ENCODE results near the gene AGBL1. TPM values are rescaled to one million over a fixed set of nuclear protein-coding genes. Genes with fewer than 3 reads are reported as not detected.

The AGBL1 gene
- total and polyA plus RNA-seq, 2 experiments from 2014 or later, result 0.03 TPM; not detected in 1

GRCh38 chr15:86432861-86433260, 353.2 kb downstream of the AGBL1 start:
- H3K4me2 ChIP-seq, result no peak overlapping the region
- H3K4me3 ChIP-seq, result no peak overlapping the region
- no peaks in the 10 kb centered on the region for H3K36me3 ChIP-seq (ENCODE audit: insufficient read depth)
- H2AFZ ChIP-seq, result no peak overlapping the region
- H3K27me3 ChIP-seq (ENCODE audit: insufficient read depth), result no peaks in the 10 kb centered on the region
- Mint-ChIP-seq H3K36me3 (ENCODE audit: low read depth) (no peaks in the 10 kb centered on the region), H3K9me3 (no peaks in the 10 kb centered on the region), H3K4me1 (no peaks in the 10 kb centered on the region), H3K27me3 (ENCODE audit: insufficient read depth, low read depth, poor library complexity) (peaks cover 2% of the 10 kb centered on the region), H3K27ac (no peak overlapping the region), H3K4me3 (no peak overlapping the region)
- H4K20me1 ChIP-seq (replicated peaks; ENCODE audit: insufficient read depth), result no peaks in the 10 kb centered on the region
- DNase-seq (ENCODE audit: low spot score) (no peak), ATAC-seq (no peak)
- no peaks in the 10 kb centered on the region for H3K4me1 ChIP-seq (ENCODE audit: insufficient read depth)
- H3K79me2 ChIP-seq (replicated peaks; ENCODE audit: insufficient read depth), result no peaks in the 10 kb centered on the region
- H3K27ac ChIP-seq (ENCODE audit: low read depth), result no peak overlapping the region
- 0 out of 2 replicates have a peak, but pooled peaks cover 10% of the 10 kb centered on the region for H3K9me2 ChIP-seq (ENCODE audit: insufficient read depth)
- TF ChIP-seq ZNF114 (CRISPR knock-in tag; IDR thresholded peaks at IDR 0.05), result no peak
- TF ChIP-seq POLR2AphosphoS5 (IDR thresholded peaks at IDR 0.05; ENCODE audit: low read depth), result no peak
- TF ChIP-seq STAT1 (IDR thresholded peaks at IDR 0.05; ENCODE audit: unreplicated experiment), result no peak
- no peak for TF ChIP-seq NANOG (IDR thresholded peaks at IDR 0.05; ENCODE audit: borderline replicate concordance)
- TF ChIP-seq, protein P1, sequence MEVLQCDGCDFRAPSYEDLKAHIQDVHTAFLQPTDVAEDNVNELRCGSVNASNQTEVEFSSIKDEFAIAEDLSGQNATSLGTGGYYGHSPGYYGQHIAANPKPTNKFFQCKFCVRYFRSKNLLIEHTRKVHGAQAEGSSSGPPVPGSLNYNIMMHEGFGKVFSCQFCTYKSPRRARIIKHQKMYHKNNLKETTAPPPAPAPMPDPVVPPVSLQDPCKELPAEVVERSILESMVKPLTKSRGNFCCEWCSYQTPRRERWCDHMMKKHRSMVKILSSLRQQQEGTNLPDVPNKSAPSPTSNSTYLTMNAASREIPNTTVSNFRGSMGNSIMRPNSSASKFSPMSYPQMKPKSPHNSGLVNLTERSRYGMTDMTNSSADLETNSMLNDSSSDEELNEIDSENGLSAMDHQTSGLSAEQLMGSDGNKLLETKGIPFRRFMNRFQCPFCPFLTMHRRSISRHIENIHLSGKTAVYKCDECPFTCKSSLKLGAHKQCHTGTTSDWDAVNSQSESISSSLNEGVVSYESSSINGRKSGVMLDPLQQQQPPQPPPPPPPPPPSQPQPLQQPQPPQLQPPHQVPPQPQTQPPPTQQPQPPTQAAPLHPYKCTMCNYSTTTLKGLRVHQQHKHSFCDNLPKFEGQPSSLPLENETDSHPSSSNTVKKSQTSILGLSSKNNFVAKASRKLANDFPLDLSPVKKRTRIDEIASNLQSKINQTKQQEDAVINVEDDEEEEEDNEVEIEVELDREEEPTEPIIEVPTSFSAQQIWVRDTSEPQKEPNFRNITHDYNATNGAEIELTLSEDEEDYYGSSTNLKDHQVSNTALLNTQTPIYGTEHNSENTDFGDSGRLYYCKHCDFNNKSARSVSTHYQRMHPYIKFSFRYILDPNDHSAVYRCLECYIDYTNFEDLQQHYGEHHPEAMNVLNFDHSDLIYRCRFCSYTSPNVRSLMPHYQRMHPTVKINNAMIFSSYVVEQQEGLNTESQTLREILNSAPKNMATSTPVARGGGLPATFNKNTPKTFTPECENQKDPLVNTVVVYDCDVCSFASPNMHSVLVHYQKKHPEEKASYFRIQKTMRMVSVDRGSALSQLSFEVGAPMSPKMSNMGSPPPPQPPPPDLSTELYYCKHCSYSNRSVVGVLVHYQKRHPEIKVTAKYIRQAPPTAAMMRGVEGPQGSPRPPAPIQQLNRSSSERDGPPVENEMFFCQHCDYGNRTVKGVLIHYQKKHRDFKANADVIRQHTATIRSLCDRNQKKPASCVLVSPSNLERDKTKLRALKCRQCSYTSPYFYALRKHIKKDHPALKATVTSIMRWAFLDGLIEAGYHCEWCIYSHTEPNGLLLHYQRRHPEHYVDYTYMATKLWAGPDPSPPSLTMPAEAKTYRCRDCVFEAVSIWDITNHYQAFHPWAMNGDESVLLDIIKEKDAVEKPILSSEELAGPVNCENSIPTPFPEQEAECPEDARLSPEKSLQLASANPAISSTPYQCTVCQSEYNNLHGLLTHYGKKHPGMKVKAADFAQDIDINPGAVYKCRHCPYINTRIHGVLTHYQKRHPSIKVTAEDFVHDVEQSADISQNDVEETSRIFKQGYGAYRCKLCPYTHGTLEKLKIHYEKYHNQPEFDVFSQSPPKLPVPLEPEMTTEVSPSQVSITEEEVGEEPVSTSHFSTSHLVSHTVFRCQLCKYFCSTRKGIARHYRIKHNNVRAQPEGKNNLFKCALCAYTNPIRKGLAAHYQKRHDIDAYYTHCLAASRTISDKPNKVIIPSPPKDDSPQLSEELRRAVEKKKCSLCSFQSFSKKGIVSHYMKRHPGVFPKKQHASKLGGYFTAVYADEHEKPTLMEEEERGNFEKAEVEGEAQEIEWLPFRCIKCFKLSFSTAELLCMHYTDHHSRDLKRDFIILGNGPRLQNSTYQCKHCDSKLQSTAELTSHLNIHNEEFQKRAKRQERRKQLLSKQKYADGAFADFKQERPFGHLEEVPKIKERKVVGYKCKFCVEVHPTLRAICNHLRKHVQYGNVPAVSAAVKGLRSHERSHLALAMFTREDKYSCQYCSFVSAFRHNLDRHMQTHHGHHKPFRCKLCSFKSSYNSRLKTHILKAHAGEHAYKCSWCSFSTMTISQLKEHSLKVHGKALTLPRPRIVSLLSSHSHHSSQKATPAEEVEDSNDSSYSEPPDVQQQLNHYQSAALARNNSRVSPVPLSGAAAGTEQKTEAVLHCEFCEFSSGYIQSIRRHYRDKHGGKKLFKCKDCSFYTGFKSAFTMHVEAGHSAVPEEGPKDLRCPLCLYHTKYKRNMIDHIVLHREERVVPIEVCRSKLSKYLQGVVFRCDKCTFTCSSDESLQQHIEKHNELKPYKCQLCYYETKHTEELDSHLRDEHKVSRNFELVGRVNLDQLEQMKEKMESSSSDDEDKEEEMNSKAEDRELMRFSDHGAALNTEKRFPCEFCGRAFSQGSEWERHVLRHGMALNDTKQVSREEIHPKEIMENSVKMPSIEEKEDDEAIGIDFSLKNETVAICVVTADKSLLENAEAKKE (CRISPR knock-in tag; IDR thresholded peaks at IDR 0.05), result no peak
- no peak for TF ChIP-seq ETS1 (IDR thresholded peaks at IDR 0.05)
- TF ChIP-seq EZH2phosphoT487 (IDR thresholded peaks at IDR 0.05; ENCODE audit: unreplicated experiment), result no peak
- no peak for TF ChIP-seq ZNF331 (CRISPR knock-in tag; IDR thresholded peaks at IDR 0.05; ENCODE audit: low read depth)
- TF ChIP-seq, protein P2, sequence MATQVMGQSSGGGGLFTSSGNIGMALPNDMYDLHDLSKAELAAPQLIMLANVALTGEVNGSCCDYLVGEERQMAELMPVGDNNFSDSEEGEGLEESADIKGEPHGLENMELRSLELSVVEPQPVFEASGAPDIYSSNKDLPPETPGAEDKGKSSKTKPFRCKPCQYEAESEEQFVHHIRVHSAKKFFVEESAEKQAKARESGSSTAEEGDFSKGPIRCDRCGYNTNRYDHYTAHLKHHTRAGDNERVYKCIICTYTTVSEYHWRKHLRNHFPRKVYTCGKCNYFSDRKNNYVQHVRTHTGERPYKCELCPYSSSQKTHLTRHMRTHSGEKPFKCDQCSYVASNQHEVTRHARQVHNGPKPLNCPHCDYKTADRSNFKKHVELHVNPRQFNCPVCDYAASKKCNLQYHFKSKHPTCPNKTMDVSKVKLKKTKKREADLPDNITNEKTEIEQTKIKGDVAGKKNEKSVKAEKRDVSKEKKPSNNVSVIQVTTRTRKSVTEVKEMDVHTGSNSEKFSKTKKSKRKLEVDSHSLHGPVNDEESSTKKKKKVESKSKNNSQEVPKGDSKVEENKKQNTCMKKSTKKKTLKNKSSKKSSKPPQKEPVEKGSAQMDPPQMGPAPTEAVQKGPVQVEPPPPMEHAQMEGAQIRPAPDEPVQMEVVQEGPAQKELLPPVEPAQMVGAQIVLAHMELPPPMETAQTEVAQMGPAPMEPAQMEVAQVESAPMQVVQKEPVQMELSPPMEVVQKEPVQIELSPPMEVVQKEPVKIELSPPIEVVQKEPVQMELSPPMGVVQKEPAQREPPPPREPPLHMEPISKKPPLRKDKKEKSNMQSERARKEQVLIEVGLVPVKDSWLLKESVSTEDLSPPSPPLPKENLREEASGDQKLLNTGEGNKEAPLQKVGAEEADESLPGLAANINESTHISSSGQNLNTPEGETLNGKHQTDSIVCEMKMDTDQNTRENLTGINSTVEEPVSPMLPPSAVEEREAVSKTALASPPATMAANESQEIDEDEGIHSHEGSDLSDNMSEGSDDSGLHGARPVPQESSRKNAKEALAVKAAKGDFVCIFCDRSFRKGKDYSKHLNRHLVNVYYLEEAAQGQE (IDR thresholded peaks at IDR 0.05; ENCODE audit: unreplicated experiment), result no peak
- no peak for TF ChIP-seq EZH2 (IDR thresholded peaks at IDR 0.05; ENCODE audit: low read depth, unreplicated experiment)
- TF ChIP-seq, protein P3, sequence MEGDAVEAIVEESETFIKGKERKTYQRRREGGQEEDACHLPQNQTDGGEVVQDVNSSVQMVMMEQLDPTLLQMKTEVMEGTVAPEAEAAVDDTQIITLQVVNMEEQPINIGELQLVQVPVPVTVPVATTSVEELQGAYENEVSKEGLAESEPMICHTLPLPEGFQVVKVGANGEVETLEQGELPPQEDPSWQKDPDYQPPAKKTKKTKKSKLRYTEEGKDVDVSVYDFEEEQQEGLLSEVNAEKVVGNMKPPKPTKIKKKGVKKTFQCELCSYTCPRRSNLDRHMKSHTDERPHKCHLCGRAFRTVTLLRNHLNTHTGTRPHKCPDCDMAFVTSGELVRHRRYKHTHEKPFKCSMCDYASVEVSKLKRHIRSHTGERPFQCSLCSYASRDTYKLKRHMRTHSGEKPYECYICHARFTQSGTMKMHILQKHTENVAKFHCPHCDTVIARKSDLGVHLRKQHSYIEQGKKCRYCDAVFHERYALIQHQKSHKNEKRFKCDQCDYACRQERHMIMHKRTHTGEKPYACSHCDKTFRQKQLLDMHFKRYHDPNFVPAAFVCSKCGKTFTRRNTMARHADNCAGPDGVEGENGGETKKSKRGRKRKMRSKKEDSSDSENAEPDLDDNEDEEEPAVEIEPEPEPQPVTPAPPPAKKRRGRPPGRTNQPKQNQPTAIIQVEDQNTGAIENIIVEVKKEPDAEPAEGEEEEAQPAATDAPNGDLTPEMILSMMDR (conservative IDR thresholded peaks at IDR 0.05; ENCODE audit: low read depth in 2 of 2), result no peak
- TF ChIP-seq CREB1 (CRISPR knock-in tag; IDR thresholded peaks at IDR 0.05; ENCODE audit: low read depth), result no peak
- TF ChIP-seq JUNB (IDR thresholded peaks at IDR 0.05; ENCODE audit: unreplicated experiment), result no peak
- H3F3A ChIP-seq (replicated peaks; ENCODE audit: low read depth), result no peaks in the 10 kb centered on the region

All from GM23338 (cell line).